ENCODE data around the gene ATP6V1B1.

DNA sequence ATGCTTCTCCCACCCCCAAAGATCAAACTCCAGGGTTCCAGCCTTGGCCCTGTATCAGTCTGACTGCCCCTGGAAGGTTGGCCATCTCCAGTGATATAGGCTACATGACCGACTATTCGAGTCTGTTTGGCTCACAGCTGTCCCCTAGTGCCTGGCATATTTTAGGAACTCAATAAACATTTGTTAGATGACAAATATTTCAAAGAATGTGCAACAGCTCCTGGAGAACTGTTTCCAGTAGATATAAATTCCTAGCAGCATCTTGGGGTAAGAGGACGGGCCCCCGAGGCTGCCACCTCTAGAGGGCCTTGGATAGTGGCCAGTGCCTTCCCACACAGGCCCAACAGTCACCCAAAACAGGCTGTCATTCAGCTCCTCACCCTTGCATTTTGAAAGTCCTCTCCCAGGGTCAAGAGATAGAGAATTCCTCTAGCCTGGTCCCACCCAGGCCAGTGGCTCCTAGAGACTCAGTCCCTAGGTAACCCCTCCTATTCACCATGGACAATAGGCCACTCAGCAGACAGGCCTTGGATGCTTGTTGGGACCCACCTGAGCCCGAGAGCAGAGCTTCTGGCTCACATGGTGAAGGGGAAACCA, 45.1 kb upstream of the ATP6V1B1 start:
- TF ChIP-seq L3MBTL2 (conservative IDR thresholded peaks at IDR 0.05) (no peak), SP1 (IDR thresholded peaks at IDR 0.05) (no peak), CTBP1 (IDR thresholded peaks at IDR 0.05; ENCODE audit: borderline replicate concordance) (no peak), FOXA1 (IDR thresholded peaks at IDR 0.05) (no peak)
- TF ChIP-seq, protein P1, sequence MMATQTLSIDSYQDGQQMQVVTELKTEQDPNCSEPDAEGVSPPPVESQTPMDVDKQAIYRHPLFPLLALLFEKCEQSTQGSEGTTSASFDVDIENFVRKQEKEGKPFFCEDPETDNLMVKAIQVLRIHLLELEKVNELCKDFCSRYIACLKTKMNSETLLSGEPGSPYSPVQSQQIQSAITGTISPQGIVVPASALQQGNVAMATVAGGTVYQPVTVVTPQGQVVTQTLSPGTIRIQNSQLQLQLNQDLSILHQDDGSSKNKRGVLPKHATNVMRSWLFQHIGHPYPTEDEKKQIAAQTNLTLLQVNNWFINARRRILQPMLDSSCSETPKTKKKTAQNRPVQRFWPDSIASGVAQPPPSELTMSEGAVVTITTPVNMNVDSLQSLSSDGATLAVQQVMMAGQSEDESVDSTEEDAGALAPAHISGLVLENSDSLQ (IDR thresholded peaks at IDR 0.05), result no peak

All from HEK293T (cell line).